Left lung (tissue), 10 donors: ENCODE measurements around the gene ADGRG6. TPM values are rescaled to one million over a fixed set of nuclear protein-coding genes. Genes with fewer than 3 reads are reported as not detected.

ENCODE experiments used
- ATAC-seq: fragments of 200-7000 bp; cut with Tn5 transposase; one replicate; pipeline ENCODE4 v1.9.1; 2020; ENCODE audit warnings: moderate library complexity
- DNase-seq, 4 donors: peaks; one replicate each; pipeline ENCODE4 v3.0.0-alpha.2; 2013 to 2020
- H3K27ac ChIP-seq, 2 donors: fragments of 200-600 bp; sonication (generic) in 1 of 2; one replicate each; pipeline versions ENCODE4 v1.5.0 to v1.8.0; 2020 to 2021
- H3K27me3 ChIP-seq, 2 donors: fragments of 200-600 bp; sonication (generic) in 1 of 2; one replicate each; pipeline versions ENCODE4 v1.5.0 to v1.8.0; 2020 to 2021
- H3K36me3 ChIP-seq, 2 donors: fragments of 200-600 bp; sonication (generic) in 1 of 2; one replicate each; pipeline versions ENCODE4 v1.5.0 to v1.8.0; 2020 to 2021
- H3K4me1 ChIP-seq, 2 donors: fragments of 200-600 bp; one replicate each; pipeline ENCODE4 v1.8.0; 2021
- H3K4me3 ChIP-seq, 2 donors: fragments of 200-600 bp; sonication (generic) in 1 of 2; one replicate each; pipeline versions ENCODE4 v1.5.0 to v1.8.0; 2020 to 2021; ENCODE audit warnings: mild to moderate bottlenecking in 1 of 2
- H3K9me3 ChIP-seq, 2 donors: fragments of 200-600 bp; sonication (generic) in 1 of 2; one replicate each; pipeline versions ENCODE4 v1.5.0 to v1.8.0; 2020 to 2021
- intact Hi-C, 2 donors: fragments of 100-400 bp; cut with DNase I; formaldehyde crosslinking; loops; one replicate each; pipeline versions ENCODE4 v1.11.2 to v1.14.2; 2022
- polyA plus RNA-seq, 6 donors: library from polyadenylated mRNA; unstranded; fragments of 120-200 nt; gene quantifications; one replicate each; pipeline ENCODE4 v1.2.1, GENCODE V29; 2013; ENCODE audit not compliant: insufficient read length in 6 of 6
- total RNA-seq, 2 donors: library from RNA; stranded (reverse); fragmentation: NEBNext Ultra II Directional; extraction: Animal tissue kit (Norgen Biotek cat#: 25700); gene quantifications; one replicate each; pipeline ENCODE4 v1.2.1, GENCODE V29; 2021
- TF ChIP-seq, protein P1 (sequence below), 2 donors: fragments of 200-600 bp; sonication (generic) in 1 of 2; IDR thresholded peaks; one replicate each; pipeline versions ENCODE4 v1.5.0 to v1.8.0; 2021; ENCODE audit warnings: antibody characterized with exemption in 2 of 2
- donor health status: DM: no; HTN: yes; CAD: no.
- donor health status: DM: no; HTN: no; CAD: no.

The ADGRG6 gene
- total and polyA plus RNA-seq, 8 donors = 34.2 to 160 (median 137) TPM

DNA sequence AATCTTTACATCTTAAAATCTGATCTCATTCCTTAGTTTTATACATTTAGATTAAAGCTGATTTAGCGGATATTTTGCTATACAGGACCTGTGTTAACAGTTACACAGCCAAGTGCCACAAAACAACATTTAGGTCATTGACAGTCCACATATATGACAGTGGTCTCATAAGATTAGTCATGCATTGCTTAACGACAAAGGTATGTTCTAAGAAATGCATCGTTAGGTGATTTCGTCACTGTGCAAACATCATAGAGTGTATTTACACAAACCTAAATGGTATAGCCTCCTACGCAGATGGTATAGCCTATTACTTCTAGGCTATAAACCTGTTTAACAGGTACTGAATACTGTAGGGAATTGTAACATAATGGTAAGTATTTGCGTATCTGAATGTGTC lies 21.6 kb downstream of the ADGRG6 start:
- H3K36me3 ChIP-seq = no peaks in the 10 kb centered on the region

DNA sequence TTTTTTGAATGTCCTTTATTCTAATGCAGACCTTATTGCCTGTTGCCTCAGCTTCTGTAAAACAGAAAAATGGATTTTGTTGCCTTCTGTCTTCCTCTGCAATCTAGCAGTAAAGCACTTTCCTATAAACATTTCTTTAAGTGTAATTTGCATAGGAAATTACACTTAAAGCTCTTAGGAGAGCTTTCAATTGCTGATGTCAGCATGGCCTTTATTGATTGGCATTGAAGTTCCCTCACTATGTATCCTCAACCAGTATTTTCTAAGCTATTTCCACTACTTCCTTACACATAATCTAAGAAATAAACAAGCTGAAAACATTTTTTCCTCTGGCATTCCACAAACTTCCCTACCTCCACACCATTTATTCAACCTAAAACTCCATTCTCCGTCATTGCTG lies 22.3 kb downstream of the ADGRG6 start:
- TF ChIP-seq, protein P1, sequence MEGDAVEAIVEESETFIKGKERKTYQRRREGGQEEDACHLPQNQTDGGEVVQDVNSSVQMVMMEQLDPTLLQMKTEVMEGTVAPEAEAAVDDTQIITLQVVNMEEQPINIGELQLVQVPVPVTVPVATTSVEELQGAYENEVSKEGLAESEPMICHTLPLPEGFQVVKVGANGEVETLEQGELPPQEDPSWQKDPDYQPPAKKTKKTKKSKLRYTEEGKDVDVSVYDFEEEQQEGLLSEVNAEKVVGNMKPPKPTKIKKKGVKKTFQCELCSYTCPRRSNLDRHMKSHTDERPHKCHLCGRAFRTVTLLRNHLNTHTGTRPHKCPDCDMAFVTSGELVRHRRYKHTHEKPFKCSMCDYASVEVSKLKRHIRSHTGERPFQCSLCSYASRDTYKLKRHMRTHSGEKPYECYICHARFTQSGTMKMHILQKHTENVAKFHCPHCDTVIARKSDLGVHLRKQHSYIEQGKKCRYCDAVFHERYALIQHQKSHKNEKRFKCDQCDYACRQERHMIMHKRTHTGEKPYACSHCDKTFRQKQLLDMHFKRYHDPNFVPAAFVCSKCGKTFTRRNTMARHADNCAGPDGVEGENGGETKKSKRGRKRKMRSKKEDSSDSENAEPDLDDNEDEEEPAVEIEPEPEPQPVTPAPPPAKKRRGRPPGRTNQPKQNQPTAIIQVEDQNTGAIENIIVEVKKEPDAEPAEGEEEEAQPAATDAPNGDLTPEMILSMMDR (IDR thresholded peaks at IDR 0.05) = no peak
- no peaks in the 10 kb centered on the region for H3K4me1 ChIP-seq
- DNase-seq (no peak), ATAC-seq (no peak)
- intact Hi-C loops = no loop called here
- no peak overlapping the region for H3K4me3 ChIP-seq
- no peak overlapping the region for H3K27ac ChIP-seq
- H3K27me3 ChIP-seq = no peaks in the 10 kb centered on the region
- no peaks in the 10 kb centered on the region for H3K9me3 ChIP-seq
- no peaks in the 10 kb centered on the region for H3K36me3 ChIP-seq

More for the DNA sequence above, 21.6 kb downstream of the ADGRG6 start:
- no peaks in the 10 kb centered on the region for H3K27me3 ChIP-seq
- TF ChIP-seq, protein P1 (IDR thresholded peaks at IDR 0.05) = no peak
- no peaks in the 10 kb centered on the region for H3K9me3 ChIP-seq
- intact Hi-C loops = no loop called here
- H3K4me3 ChIP-seq = no peak overlapping the region
- peak; percentile 74 for ATAC-seq
- DNase-seq = peak in 1 of 4 donors; percentile 61
- no peak overlapping the region for H3K27ac ChIP-seq
- H3K4me1 ChIP-seq = no peaks in the 10 kb centered on the region

DNA sequence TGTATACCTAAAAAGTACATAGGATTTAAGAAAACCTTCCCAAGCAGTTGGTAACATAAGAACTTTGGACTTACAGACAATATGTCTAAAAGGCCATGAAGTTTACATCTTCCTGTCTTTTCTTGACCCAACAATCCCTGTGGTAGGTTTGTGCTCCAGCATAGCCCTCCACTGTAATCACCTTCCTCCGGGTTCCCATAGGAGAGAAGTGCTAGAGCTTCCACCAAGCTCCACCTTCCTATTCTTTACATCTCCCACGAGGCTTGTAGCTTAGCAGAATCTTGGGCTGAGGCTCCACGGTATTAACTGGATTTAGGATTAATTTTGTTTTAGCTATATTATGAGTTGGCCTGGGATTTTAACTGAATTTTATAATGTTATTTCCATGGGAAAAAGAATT lies 23.3 kb downstream of the ADGRG6 start:
- no peaks in the 10 kb centered on the region for H3K9me3 ChIP-seq
- H3K4me1 ChIP-seq = no peaks in the 10 kb centered on the region
- H3K27me3 ChIP-seq = no peaks in the 10 kb centered on the region
- intact Hi-C loops = no loop called here
- TF ChIP-seq, protein P1 (IDR thresholded peaks at IDR 0.05) = no peak
- DNase-seq (no peak), ATAC-seq (no peak)
- no peak overlapping the region for H3K4me3 ChIP-seq
- no peaks in the 10 kb centered on the region for H3K36me3 ChIP-seq
- H3K27ac ChIP-seq = no peak overlapping the region

GRCh38 chr6:142326540-142326939 lies 24.7 kb downstream of the ADGRG6 start:
- Histone ChIP-seq H3K27ac (no peak overlapping the region), H3K9me3 (no peaks in the 10 kb centered on the region), H3K36me3 (no peaks in the 10 kb centered on the region), H3K4me3 (no peak overlapping the region), H3K27me3 (no peaks in the 10 kb centered on the region), H3K4me1 (no peaks in the 10 kb centered on the region)
- no peak for DNase-seq
- TF ChIP-seq, protein P1 (IDR thresholded peaks at IDR 0.05) = no peak
- ATAC-seq = no peak
- intact Hi-C loops = no loop called here

DNA sequence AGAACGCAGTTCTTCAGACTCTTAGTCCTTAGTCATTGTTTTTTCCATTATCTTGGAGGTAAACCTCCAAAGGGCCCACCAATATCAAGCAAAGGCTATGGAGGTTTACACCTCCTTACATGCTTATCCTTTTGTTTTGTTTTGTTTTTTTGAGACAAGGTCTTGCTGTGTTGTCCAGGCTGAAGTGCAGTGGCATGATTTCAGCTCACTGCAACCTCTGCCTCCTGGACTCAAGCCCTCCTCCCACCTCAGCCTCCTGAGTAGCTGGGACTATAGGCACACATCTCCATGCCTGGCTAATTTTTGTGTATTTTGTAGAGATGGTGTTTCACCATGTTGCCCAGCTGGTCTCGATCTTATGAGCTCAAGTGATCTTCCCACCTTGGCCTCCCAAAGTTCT lies 26.3 kb downstream of the ADGRG6 start:
- no peak overlapping the region for H3K4me3 ChIP-seq
- no peaks in the 10 kb centered on the region for H3K9me3 ChIP-seq
- DNase-seq (no peak), ATAC-seq (no peak)
- no peaks in the 10 kb centered on the region for H3K36me3 ChIP-seq
- no peaks in the 10 kb centered on the region for H3K27me3 ChIP-seq
- H3K27ac ChIP-seq = no peak overlapping the region
- intact Hi-C loops = no loop called here
- TF ChIP-seq, protein P1 (IDR thresholded peaks at IDR 0.05) = no peak
- no peaks in the 10 kb centered on the region for H3K4me1 ChIP-seq
